K562 (cell line): ENCODE data around the gene MALAT1. TPM values are rescaled to one million over a fixed set of nuclear protein-coding genes. Genes with fewer than 3 reads are reported as not detected.

Experiments used
- BACH1 ChIP-seq: fragments of 200-800 bp; sonication (Bioruptor generic); IDR thresholded peaks from 2 replicates; pipeline ENCODE4 v1.6.1; 2016; ENCODE audit warnings: missing genetic modification characterization, missing compliant biosample characterization
- CBFA2T3 ChIP-seq: fragments of 450-650 bp; IDR thresholded peaks from 2 replicates; pipeline ENCODE4 v1.6.1; 2017
- CBX3 ChIP-seq, 2 experiments: IDR thresholded peaks; 1 replicate in 1 of 2; 2 replicates in 1 of 2; pipeline ENCODE4 v1.6.1; 2012; ENCODE audit warnings: inconsistent platforms in 2 of 2, low read length in 2 of 2, borderline replicate concordance in 1 of 2, control low read depth in 1 of 2
- FOS ChIP-seq: IDR thresholded peaks from 3 replicates; pipeline ENCODE4 v1.6.1; 2011; ENCODE audit not compliant: insufficient read length; ENCODE audit errors: extremely low read depth
- GATAD2A ChIP-seq: fragments of 450-650 bp; IDR thresholded peaks from 2 replicates; pipeline ENCODE4 v1.6.1; 2017
- HDAC8 ChIP-seq: fragments of 450-650 bp; IDR thresholded peaks from 2 replicates; pipeline ENCODE4 v1.6.1; 2016; ENCODE audit warnings: mild to moderate bottlenecking, missing genetic modification characterization, moderate library complexity, missing compliant biosample characterization
- HNRNPK ChIP-seq: fragments of 200-400 bp; formaldehyde crosslinking; IDR thresholded peaks from one replicate; pipeline ENCODE4 v1.6.1; 2018; ENCODE audit warnings: mild to moderate bottlenecking, low read depth, low read length; ENCODE audit not compliant: poor library complexity, severe bottlenecking
- HSF4 ChIP-seq: fragments of 250-450 bp; sonication (Bioruptor Pico); IDR thresholded peaks from 2 replicates; pipeline ENCODE4 v2.1.2; 2022; ENCODE audit warnings: mild to moderate bottlenecking, moderate library complexity, borderline replicate concordance
- KLF6 ChIP-seq: fragments of 250-450 bp; sonication (Bioruptor Pico); IDR thresholded peaks from 2 replicates; pipeline ENCODE4 v1.4.0; 2020; ENCODE audit warnings: mild to moderate bottlenecking, moderate library complexity, borderline replicate concordance
- MED1 ChIP-seq: sonication (generic); formaldehyde crosslinking; IDR thresholded peaks from 2 replicates; pipeline ENCODE4 v1.8.1; 2023; ENCODE audit warnings: missing genetic modification reagents, borderline replicate concordance
- PHB ChIP-seq: fragments of 250-450 bp; sonication (Bioruptor Pico); IDR thresholded peaks from 2 replicates; pipeline ENCODE4 v1.5.0; 2021
- PKNOX1 ChIP-seq: fragments of 450-650 bp; IDR thresholded peaks from 2 replicates; pipeline ENCODE4 v1.6.1; 2016
- PRPF4 ChIP-seq: fragments of 200-400 bp; formaldehyde crosslinking; IDR thresholded peaks from one replicate; pipeline ENCODE4 v1.6.1; 2017; ENCODE audit warnings: low read length, low read depth, mild to moderate bottlenecking; ENCODE audit not compliant: insufficient read depth, poor library complexity, severe bottlenecking
- RBM14 ChIP-seq: fragments of 200-400 bp; formaldehyde crosslinking; IDR thresholded peaks from 2 replicates; pipeline ENCODE4 v1.6.1; 2018; ENCODE audit warnings: low read depth, mild to moderate bottlenecking, low read length, moderate library complexity, borderline replicate concordance; ENCODE audit not compliant: insufficient read depth
- TAL1 ChIP-seq: fragments of 450-650 bp; IDR thresholded peaks from 2 replicates; pipeline ENCODE4 v1.6.1; 2016; ENCODE audit warnings: mild to moderate bottlenecking
- TCF3 ChIP-seq: sonication (generic); formaldehyde crosslinking; IDR thresholded peaks from 2 replicates; pipeline ENCODE4 v1.4.0; 2020; ENCODE audit warnings: mild to moderate bottlenecking, missing genetic modification reagents
- TCF7 ChIP-seq: sonication (generic); IDR thresholded peaks from 2 replicates; pipeline ENCODE4 v1.6.1; 2016; ENCODE audit warnings: antibody characterized with exemption, borderline replicate concordance
- ZFP36 ChIP-seq: fragments of 150-350 bp; IDR thresholded peaks from 2 replicates; pipeline ENCODE4 v1.6.1; 2018; ENCODE audit warnings: low read length, low read depth; ENCODE audit not compliant: partially characterized antibody
- ZNF174 ChIP-seq: fragments of 250-450 bp; sonication (Bioruptor Pico); IDR thresholded peaks from 2 replicates; pipeline ENCODE4 v1.4.0; 2020; ENCODE audit warnings: mild to moderate bottlenecking
- ZNF184 ChIP-seq: sonication (generic); formaldehyde crosslinking; IDR thresholded peaks from 2 replicates; pipeline ENCODE4 v1.5.0; 2020; ENCODE audit warnings: missing genetic modification reagents
- ZNF311 ChIP-seq: fragments of 250-450 bp; sonication (Bioruptor Pico); IDR thresholded peaks from 2 replicates; pipeline ENCODE4 v1.4.0; 2020; ENCODE audit warnings: mild to moderate bottlenecking, moderate library complexity
- ZNF347 ChIP-seq: fragments of 450-650 bp; formaldehyde crosslinking; IDR thresholded peaks from 2 replicates; pipeline ENCODE4 v1.4.0; 2020; ENCODE audit warnings: low read depth, mild to moderate bottlenecking, moderate library complexity
- polyA plus RNA-seq, 8 experiments: library from polyadenylated mRNA; depleted of rRNA in 4 of 8; stranded (reverse) in 5 of 8; unstranded in 3 of 8; fragments of >200 nt; fragmentation: Nextera tagmentation in 2 of 8; fragmentation: Illumina TruSeq in 1 of 8; extraction: Ambion mirVana in 2 of 8; extraction: Trizol in 1 of 8; gene quantifications; 2 replicates each; pipeline versions ENCODE4 v1.2.1 to v1.2.3, GENCODE V29; 2011 to 2014; ENCODE audit warnings: inconsistent platforms in 1 of 8, missing spikeins in 1 of 8
- total RNA-seq, 7 experiments: library from RNA; depleted of rRNA in 6 of 7; stranded (reverse); fragments of >200 nt in 6 of 7; fragmentation: Illumina TruSeq in 2 of 7; extraction: Trizol in 2 of 7; gene quantifications; 2 replicates each; pipeline versions ENCODE4 v1.2.1 to v1.2.3, GENCODE V29; 2011 to 2021; ENCODE audit warnings: low replicate concordance in 1 of 7
- TF ChIP-seq, protein P1 (sequence below): fragments of 450-650 bp; formaldehyde crosslinking; IDR thresholded peaks from 2 replicates; pipeline ENCODE4 v1.4.0; 2022; ENCODE audit warnings: missing genetic modification characterization
- TF ChIP-seq, protein P2 (sequence below): sonication (generic); formaldehyde crosslinking; IDR thresholded peaks from 2 replicates; pipeline ENCODE4 v1.8.1; 2022; ENCODE audit warnings: missing genetic modification reagents
- TF ChIP-seq, protein P3 (sequence below): sonication (generic); formaldehyde crosslinking; IDR thresholded peaks from 2 replicates; pipeline ENCODE4 v1.8.0; 2022; ENCODE audit warnings: mild to moderate bottlenecking, missing genetic modification reagents

The MALAT1 gene
- total and polyA plus RNA-seq, 9 of the 15 experiments (the other 6 are each of a cell fraction or from before 2014, with no cell fraction given) = 363 to 8,715 (median 2,351) TPM

DNA sequence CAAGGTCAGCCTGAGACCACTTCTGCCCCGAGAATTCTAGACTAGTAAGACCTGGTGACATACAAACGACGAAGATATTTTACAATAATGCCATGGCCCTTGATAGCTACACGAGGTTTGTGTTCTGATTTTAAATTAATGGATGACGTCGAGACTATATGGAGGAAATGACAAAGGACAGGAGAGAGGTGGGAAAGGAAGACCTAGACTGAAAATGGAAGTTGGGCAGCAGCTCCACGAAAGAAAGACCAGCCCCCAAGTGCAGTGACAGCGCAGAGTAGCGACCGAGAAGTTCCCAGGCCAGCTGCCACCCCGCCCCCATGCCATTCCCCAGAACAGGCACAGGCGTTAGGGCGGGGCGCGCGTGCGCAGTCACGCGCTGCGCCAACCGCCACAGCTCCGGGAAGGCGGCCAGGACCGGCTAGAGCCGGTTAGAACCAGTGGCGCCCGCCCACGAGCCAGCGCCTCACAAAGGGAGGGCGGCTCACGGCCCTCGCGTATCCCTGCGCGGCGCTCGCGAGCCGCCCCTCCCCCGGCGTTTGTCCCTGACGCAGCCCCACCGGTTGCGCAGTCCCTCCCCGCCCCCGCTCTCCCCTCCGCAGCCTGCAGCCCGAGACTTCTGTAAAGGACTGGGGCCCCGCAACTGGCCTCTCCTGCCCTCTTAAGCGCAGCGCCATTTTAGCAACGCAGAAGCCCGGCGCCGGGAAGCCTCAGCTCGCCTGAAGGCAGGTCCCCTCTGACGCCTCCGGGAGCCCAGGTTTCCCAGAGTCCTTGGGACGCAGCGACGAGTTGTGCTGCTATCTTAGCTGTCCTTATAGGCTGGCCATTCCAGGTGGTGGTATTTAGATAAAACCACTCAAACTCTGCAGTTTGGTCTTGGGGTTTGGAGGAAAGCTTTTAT, 1.5 kb upstream of the MALAT1 start (continued):
- TF ChIP-seq, protein P1, sequence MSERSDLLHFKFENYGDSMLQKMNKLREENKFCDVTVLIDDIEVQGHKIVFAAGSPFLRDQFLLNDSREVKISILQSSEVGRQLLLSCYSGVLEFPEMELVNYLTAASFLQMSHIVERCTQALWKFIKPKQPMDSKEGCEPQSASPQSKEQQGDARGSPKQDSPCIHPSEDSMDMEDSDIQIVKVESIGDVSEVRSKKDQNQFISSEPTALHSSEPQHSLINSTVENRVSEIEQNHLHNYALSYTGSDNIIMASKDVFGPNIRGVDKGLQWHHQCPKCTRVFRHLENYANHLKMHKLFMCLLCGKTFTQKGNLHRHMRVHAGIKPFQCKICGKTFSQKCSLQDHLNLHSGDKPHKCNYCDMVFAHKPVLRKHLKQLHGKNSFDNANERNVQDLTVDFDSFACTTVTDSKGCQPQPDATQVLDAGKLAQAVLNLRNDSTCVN (CRISPR knock-in tag) = peak; percentile 81; the same call in 1 of the 2 replicates
- TF ChIP-seq GATAD2A = no peak
- no peak for TF ChIP-seq RBM14
- TF ChIP-seq ZNF184 = no peak
- TF ChIP-seq KLF6 (CRISPR knock-in tag) = peak; percentile 96
- TF ChIP-seq, protein P2, sequence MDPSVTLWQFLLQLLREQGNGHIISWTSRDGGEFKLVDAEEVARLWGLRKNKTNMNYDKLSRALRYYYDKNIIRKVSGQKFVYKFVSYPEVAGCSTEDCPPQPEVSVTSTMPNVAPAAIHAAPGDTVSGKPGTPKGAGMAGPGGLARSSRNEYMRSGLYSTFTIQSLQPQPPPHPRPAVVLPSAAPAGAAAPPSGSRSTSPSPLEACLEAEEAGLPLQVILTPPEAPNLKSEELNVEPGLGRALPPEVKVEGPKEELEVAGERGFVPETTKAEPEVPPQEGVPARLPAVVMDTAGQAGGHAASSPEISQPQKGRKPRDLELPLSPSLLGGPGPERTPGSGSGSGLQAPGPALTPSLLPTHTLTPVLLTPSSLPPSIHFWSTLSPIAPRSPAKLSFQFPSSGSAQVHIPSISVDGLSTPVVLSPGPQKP (CRISPR knock-in tag) = no peak
- TF ChIP-seq TAL1 = peak; percentile 53; the same call in 1 of the 2 replicates
- no peak for TF ChIP-seq ZNF347 (CRISPR knock-in tag)
- no peak; the same call in 1 of the 2 replicates for TF ChIP-seq HDAC8 (tag)
- 0 out of 2 replicates have a peak, but pooled peaks have one; percentile 2 for TF ChIP-seq PHB (CRISPR knock-in tag)
- TF ChIP-seq TCF3 (CRISPR knock-in tag) = peak; percentile 65
- no peak for TF ChIP-seq FOS
- TF ChIP-seq, protein P3, sequence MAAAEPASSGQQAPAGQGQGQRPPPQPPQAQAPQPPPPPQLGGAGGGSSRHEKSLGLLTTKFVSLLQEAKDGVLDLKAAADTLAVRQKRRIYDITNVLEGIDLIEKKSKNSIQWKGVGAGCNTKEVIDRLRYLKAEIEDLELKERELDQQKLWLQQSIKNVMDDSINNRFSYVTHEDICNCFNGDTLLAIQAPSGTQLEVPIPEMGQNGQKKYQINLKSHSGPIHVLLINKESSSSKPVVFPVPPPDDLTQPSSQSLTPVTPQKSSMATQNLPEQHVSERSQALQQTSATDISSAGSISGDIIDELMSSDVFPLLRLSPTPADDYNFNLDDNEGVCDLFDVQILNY = no peak
- TF ChIP-seq HSF4 (CRISPR knock-in tag) = no peak
- no peak for TF ChIP-seq ZNF311 (CRISPR knock-in tag)
- peak; percentile 86 for TF ChIP-seq TCF7
- TF ChIP-seq ZNF174 = no peak
- TF ChIP-seq PKNOX1 = peak; percentile 84
- TF ChIP-seq MED1 (CRISPR knock-in tag) = peak; percentile 96; the same call in 1 of the 2 replicates
- TF ChIP-seq ZFP36 = peak; percentile 29
- TF ChIP-seq PRPF4 = peak; percentile 96
- TF ChIP-seq CBX3 (IDR thresholded peaks at IDR 0.05; ENCODE audit: borderline replicate concordance in 1 of 2, low read length in 2 of 2) = 0 out of 3 replicates have a peak, but pooled peaks of 1 of the 2 experiments have one; percentile 9
- no peak; the same call in none of the 2 replicates for TF ChIP-seq BACH1 (tag)
- no peak for TF ChIP-seq CBFA2T3
- peak; percentile 50 for TF ChIP-seq HNRNPK
